C4-2B (cell line): ENCODE measurements around the gene KLHDC10.
A peak's percentile ranks its signal among the peaks of the same experiment; 100 is the strongest.

ENCODE experiments used
- H3K27ac ChIP-seq: fragments of 450-650 bp; 2 replicates; pipeline ENCODE4 v1.5.1; 2017
- ZFX ChIP-seq: fragments of 450-650 bp; IDR thresholded peaks from 2 replicates; pipeline ENCODE4 v1.6.1; 2017
- TF ChIP-seq, protein P1 (sequence below): fragments of 450-650 bp; conservative IDR thresholded peaks from 2 replicates; pipeline ENCODE4 v1.5.1; 2017; ENCODE audit warnings: mild to moderate bottlenecking

The KLHDC10 gene

DNA sequence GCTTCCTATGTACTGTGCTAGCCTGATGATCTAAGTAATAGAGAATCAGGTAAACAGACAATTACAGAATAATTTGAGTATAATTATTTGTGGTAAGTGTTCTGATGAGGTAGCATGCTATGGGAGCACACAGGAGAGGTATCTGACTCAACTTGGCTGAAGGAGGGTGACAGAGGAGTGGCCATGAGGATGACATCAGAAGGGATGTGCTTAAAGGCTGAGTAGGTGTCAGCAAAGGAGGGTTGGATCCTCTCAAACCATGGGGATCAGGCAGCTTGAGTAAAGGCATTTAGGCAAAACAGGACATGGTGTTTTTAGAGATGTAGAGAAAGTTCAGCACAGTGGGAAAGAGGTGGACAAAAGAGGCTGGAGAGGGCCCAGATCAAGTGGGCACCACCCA, 29.0 kb downstream of the KLHDC10 start:
- H3K27ac ChIP-seq: no peak overlapping the region
- TF ChIP-seq, protein P1, sequence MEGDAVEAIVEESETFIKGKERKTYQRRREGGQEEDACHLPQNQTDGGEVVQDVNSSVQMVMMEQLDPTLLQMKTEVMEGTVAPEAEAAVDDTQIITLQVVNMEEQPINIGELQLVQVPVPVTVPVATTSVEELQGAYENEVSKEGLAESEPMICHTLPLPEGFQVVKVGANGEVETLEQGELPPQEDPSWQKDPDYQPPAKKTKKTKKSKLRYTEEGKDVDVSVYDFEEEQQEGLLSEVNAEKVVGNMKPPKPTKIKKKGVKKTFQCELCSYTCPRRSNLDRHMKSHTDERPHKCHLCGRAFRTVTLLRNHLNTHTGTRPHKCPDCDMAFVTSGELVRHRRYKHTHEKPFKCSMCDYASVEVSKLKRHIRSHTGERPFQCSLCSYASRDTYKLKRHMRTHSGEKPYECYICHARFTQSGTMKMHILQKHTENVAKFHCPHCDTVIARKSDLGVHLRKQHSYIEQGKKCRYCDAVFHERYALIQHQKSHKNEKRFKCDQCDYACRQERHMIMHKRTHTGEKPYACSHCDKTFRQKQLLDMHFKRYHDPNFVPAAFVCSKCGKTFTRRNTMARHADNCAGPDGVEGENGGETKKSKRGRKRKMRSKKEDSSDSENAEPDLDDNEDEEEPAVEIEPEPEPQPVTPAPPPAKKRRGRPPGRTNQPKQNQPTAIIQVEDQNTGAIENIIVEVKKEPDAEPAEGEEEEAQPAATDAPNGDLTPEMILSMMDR: no peak
- TF ChIP-seq ZFX: no peak

DNA sequence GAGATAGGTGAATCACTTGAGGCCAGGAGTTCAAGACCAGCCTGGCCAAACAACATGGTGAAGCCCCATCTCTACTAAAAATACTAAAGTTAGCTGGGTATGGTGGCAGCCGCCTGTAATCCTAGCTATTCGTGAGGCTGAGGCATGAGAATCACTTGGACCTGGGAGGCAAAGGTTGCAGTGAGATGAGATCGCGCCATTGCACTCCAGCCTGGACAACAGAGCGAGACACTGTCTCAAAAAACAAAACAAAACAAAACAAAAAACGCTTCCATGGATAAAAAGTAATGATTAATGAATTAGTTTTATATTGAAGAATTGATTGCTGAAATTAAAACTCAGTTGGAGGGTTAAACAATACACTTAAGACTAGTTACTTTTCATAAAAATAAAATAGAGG, 32.3 kb downstream of the KLHDC10 start:
- no peak overlapping the region for H3K27ac ChIP-seq
- TF ChIP-seq, protein P1: no peak
- TF ChIP-seq ZFX: no peak

DNA sequence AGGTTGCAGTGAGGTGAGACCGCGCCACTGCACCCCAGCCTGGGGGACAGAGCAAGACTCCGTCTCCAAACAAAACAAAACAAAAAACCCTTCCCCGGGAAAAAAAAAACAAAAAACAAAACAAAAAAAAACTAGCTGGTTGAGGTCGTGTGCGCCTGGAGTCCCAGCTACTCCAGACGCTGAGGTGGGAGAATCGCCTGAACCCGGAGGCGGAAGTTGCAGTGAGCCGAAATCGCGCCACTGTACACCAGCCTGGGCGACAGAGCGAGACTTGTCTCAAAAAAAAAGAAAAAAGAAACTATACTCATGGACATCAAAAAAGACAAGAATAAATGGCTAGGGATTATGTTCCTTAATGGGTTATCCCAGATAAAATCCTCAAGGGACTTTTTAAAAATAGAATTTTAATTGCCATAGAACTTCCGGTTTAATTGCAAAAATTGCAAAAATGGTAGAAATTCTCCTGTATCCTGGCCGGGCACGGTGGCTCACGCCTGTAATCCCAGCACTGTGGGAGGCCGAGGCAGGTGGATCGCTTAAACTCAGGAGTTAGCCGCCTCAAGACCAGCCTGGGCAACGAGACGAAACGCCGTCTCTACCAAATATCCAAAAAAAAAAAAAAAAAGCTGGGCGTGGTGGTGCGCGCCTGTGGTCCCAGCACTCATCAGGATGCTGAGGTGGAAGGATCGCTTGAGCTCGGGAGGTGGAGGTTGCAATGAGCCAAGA, 37.8 kb downstream of the KLHDC10 start:
- TF ChIP-seq ZFX: no peak
- TF ChIP-seq, protein P1: no peak
- no peak overlapping the region for H3K27ac ChIP-seq

DNA sequence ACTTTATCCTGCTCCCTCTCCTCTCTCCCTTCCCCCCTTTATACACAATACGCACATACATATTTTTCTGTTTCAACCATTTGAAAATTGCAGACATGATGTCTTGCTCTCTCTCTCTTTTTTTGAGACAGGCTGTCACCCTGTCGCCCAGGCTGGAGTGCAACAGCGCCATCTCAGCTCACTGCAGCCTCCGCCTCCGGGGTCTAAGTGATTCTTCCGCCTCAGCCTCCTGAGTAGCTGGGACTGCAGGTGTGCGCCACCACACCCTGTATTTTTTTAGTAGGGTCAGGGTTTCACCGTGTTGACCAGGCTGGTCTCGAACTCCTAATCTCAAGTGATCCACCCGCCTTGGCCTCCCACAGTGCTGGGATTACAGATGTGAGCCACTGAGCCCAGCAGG, 38.5 kb downstream of the KLHDC10 start:
- no peak overlapping the region for H3K27ac ChIP-seq
- TF ChIP-seq, protein P1: no peak
- no peak for TF ChIP-seq ZFX

DNA sequence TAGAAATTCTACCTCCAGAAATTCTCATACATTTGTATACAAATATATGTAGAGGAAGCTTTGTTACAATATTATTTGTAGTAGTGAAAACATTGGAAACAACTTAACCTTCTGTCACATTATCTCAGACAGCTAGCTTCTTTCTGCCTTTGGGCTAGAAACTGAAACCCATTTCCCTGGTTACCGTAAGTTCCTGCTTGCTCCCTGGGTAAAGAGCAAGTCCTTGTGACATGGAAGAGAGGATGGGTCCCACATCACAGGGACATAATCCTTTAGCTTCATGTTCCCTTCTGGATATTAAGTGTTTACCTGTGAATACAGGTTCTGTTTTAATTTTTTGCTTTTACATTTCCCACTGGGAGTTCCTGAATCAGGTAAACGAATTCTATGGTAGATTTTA, 41.8 kb downstream of the KLHDC10 start:
- TF ChIP-seq, protein P1: no peak
- TF ChIP-seq ZFX: no peak

DNA sequence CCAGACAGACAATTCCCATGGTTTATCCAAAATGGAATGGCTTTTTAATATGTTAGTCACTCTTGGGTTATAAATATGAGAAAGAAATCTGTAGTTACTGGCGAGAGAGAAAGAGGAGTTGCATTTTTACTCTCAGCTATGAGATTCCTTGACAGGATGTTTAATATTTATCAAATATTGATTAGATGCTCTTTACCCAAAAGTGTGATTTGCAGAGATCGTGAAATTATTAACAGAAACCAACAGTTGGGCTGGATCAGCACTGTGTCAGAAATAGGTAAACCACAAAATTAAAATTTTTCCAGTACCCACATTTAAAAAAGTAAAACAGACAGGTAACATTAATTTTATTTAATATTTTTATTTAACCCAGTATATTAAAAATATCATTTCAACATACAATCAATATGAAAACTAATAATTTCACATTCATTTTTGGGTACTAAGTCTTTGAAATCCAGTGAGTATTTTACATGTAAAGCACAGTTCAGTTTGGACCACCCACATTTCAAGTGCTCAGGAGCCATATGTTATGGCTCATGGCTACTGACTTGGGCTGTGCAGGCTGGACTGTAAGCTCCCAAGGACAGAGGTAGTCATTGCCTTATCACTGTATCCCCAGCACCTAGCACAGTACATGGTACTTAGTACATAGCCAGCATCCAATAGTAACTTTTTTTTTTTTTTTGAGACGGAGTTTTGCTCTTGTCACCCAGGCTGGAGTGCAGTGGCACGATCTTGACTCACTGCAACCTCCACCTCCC, 42.5 kb downstream of the KLHDC10 start:
- peak overlapping the region; percentile 54 for H3K27ac ChIP-seq
- TF ChIP-seq, protein P1: no peak
- TF ChIP-seq ZFX: no peak

More for the DNA sequence above, 41.8 kb downstream of the KLHDC10 start:
- no peak overlapping the region for H3K27ac ChIP-seq

DNA sequence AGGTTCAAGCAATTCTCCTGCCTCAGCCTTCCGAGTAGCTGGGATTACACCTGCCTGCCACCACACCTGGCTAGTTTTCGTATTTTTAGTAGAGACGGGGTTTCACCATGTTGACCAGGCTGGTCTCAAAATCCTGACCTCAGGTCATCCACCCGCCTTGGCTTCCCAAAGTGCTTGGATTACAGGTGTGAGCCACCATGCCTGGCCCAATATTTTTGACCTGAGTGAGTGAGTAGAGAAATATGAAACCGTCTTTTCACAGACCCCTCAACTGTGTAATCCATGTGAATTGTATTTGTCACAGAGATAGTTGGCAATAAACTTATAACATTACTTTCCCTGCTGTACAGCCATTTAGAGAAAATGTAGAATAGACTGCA, 43.1 kb downstream of the KLHDC10 start:
- peak overlapping the region; percentile 54 for H3K27ac ChIP-seq
